GM10248 (cell line): ENCODE data around the gene ARHGAP45.

Experiments used
- CTCF ChIA-PET: fragments of 300-600 bp; sonication (Branson Sonifier 250); formaldehyde crosslinking; extraction: SDS; loops from one replicate; lab custom pipeline; 2021; ENCODE audit warnings: antibody characterized with exemption; lab: Yijun Ruan, JAX
- POLR2A ChIA-PET: fragments of 350-650 bp; sonication (Branson Sonifier 250); formaldehyde crosslinking; extraction: SDS; loops from one replicate; lab custom pipeline; 2020; ENCODE audit warnings: antibody characterized with exemption; lab: Yijun Ruan, JAX
- DNase-seq: peaks from one replicate; pipeline ENCODE4 v3.0.0; 2012; ENCODE audit errors: extremely low spot score
- CTCF ChIP-seq: IDR thresholded peaks from 2 replicates; pipeline ENCODE4 v1.5.1; 2012; ENCODE audit warnings: mild to moderate bottlenecking, low read depth; ENCODE audit errors: extremely low read depth, missing control alignments, control extremely low read depth

The ARHGAP45 gene

GRCh38 chr19:1134431-1134830 lies 67.5 kb downstream of the ARHGAP45 start:
- ChIA-PET CTCF (interaction anchor here (1.2 to 1.8 kb wide), 4 partner anchors 21 to 107 kb away, joined by 4 to 6 read pairs (median 4); partner anchors contain the start of gene ATP5F1D), POLR2A (no interaction called here)
- TF ChIP-seq CTCF: no peak
- DNase-seq: no peak

GRCh38 chr19:1135454-1135853 lies 68.5 kb downstream of the ARHGAP45 start:
- POLR2A ChIA-PET: interaction anchor here (0.6 to 0.7 kb wide), 2 partner anchors 24 to 135 kb away, joined by 3 read pairs; no protein-coding TSS in a partner anchor
- no peak for TF ChIP-seq CTCF
- no peak for DNase-seq
- CTCF ChIA-PET: interaction anchor here (0.9 to 1.5 kb wide), 2 partner anchors 12 to 22 kb away, joined by 3 read pairs; no protein-coding TSS in a partner anchor

- TF ChIP-seq CTCF: no peak
- peak; percentile 65 for DNase-seq
- ChIA-PET POLR2A (interaction anchor here (0.5 kb wide), 1 partner anchor 18 kb away, joined by 4 read pairs; no protein-coding TSS in a partner anchor), CTCF (interaction anchor here (0.9 to 1.5 kb wide), 2 partner anchors 13 to 23 kb away, joined by 3 read pairs; no protein-coding TSS in a partner anchor)
Measured at GRCh38 chr19:1136201-1136600, 69.2 kb downstream of the ARHGAP45 start.
